Sigmoid colon (tissue), 7 donors: Measurements from ENCODE around the gene DNER. TPM values are rescaled to one million over a fixed set of nuclear protein-coding genes. Genes with fewer than 3 reads are reported as not detected.

Source experiments
- DNase-seq: peaks from one replicate; pipeline ENCODE4 v3.0.0-alpha.2; 2019
- H3K27ac ChIP-seq, 4 donors: fragments of 200-600 bp; sonication (generic); one replicate each; pipeline ENCODE4 v1.5.1; 2016 to 2019; ENCODE audit warnings: mild to moderate bottlenecking in 1 of 4
- H3K27me3 ChIP-seq, 3 donors: fragments of 200-600 bp; sonication (generic); one replicate each; pipeline ENCODE4 v1.5.1; 2019; ENCODE audit warnings: mild to moderate bottlenecking in 1 of 3
- H3K36me3 ChIP-seq, 4 donors: fragments of 200-600 bp; sonication (generic); one replicate each; pipeline ENCODE4 v1.5.1; 2016 to 2019
- H3K4me1 ChIP-seq, 4 donors: fragments of 200-600 bp; sonication (generic); one replicate each; pipeline ENCODE4 v1.5.1; 2017 to 2019
- H3K4me3 ChIP-seq, 4 donors: fragments of 200-600 bp; sonication (generic); one replicate each; pipeline ENCODE4 v1.5.1; 2017 to 2019; ENCODE audit warnings: mild to moderate bottlenecking in 2 of 4, moderate library complexity in 1 of 4
- H3K9me3 ChIP-seq, 4 donors: fragments of 200-600 bp in 3 of 4; sonication (generic) in 3 of 4; one replicate each; pipeline versions ENCODE4 v1.5.1 to v1.6.1; 2013 to 2019
- EP300 ChIP-seq, 4 donors: sonication (generic); formaldehyde crosslinking; IDR thresholded peaks; one replicate each; pipeline ENCODE4 v1.6.1; 2017; ENCODE audit warnings: antibody characterized with exemption in 4 of 4
- POLR2A ChIP-seq, 2 donors: fragments of 450-650 bp; IDR thresholded peaks; one replicate each; pipeline ENCODE4 v1.6.1; 2016; ENCODE audit warnings: antibody characterized with exemption in 2 of 2, mild to moderate bottlenecking in 2 of 2, moderate library complexity in 2 of 2
- POLR2AphosphoS5 ChIP-seq, 4 donors: sonication (generic); formaldehyde crosslinking; IDR thresholded peaks; one replicate each; pipeline ENCODE4 v1.6.1; 2017; ENCODE audit warnings: antibody characterized with exemption in 4 of 4
- WGBS, 2 donors: extraction: QIAGEN DNeasy Blood & Tissue Kit; methylation state at CpG; one replicate each; pipeline ENCODE4 v1.1.7; 2013; 5-methylcytosine and 5-hydroxymethylcytosine counted together
- intact Hi-C: fragments of 100-400 bp; cut with DNase I; formaldehyde crosslinking; loops from one replicate; pipeline ENCODE4 v1.15.1; 2023
- polyA plus RNA-seq, 3 donors: library from polyadenylated mRNA; stranded (reverse); fragments of 200-250 nt; gene quantifications; one replicate each; pipeline ENCODE4 v1.2.3, GENCODE V29; 2013
- total RNA-seq, 4 donors: library from RNA; depleted of rRNA; stranded (reverse); fragments of >200 nt; gene quantifications; one replicate each; pipeline ENCODE4 v1.1.0, GENCODE V29; 2016
- TF ChIP-seq, protein P1 (sequence below), 4 experiments: fragments of 450-650 bp in 3 of 4; fragments of 200-600 bp in 1 of 4; IDR thresholded peaks; one replicate each; pipeline ENCODE4 v1.5.1; 2016 to 2019; ENCODE audit warnings: antibody characterized with exemption in 4 of 4, mild to moderate bottlenecking in 3 of 4, moderate library complexity in 2 of 4
- donor health status: healthy with polysubstance abuse.
- donor health status: Bipolar disorder and iron deficiency.
- donor health status: healthy.

The DNER gene
- total and polyA plus RNA-seq, 7 donors, result 2.7 to 17.7 (median 9.9) TPM; not detected in 1

DNA sequence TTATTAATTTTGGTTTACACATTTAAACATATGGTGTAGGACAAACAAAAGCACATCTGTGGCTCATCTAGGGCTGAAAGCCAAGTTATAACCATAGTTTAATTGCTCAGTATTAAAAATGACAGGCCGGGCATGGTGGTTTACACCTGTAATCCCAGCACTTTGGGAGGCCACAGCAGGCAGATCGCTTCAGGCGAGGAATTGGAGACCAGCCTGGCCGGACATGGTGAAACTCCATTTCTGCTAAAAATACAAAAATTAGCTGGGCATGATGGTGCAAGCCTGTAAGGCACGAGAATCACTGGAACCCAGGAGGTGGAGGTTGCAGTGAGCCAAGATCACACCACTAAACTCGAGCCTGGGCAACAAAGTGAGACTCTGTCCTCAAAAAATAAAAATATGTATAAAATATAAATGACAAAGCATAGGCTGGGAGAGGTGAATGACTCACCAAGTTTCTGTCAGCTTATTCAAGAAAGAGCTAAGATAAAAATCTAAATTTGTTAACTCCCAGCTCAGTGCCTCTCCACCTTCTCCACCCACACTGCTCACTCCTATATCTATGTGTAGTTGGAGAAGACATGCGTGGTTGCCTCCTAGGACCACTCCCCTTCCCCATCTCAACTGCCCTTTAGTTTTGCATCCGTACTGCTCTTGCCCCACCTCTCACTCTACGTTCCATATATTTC is 364.1 kb downstream of the DNER start:
- no peak overlapping the region for H3K27ac ChIP-seq
- intact Hi-C loops, result no loop called here
- no peak overlapping the region for H3K4me3 ChIP-seq
- H3K36me3 ChIP-seq, result no peaks in the 10 kb centered on the region
- H3K27me3 ChIP-seq, result no peaks in the 10 kb centered on the region
- no peak for DNase-seq
- no peaks in the 10 kb centered on the region for H3K4me1 ChIP-seq
- WGBS, 2 donors, result 86 to 90% methylated on average over 9 of the region's 9 CpGs
- no peak for TF ChIP-seq POLR2A (IDR thresholded peaks at IDR 0.05)
- TF ChIP-seq, protein P1, sequence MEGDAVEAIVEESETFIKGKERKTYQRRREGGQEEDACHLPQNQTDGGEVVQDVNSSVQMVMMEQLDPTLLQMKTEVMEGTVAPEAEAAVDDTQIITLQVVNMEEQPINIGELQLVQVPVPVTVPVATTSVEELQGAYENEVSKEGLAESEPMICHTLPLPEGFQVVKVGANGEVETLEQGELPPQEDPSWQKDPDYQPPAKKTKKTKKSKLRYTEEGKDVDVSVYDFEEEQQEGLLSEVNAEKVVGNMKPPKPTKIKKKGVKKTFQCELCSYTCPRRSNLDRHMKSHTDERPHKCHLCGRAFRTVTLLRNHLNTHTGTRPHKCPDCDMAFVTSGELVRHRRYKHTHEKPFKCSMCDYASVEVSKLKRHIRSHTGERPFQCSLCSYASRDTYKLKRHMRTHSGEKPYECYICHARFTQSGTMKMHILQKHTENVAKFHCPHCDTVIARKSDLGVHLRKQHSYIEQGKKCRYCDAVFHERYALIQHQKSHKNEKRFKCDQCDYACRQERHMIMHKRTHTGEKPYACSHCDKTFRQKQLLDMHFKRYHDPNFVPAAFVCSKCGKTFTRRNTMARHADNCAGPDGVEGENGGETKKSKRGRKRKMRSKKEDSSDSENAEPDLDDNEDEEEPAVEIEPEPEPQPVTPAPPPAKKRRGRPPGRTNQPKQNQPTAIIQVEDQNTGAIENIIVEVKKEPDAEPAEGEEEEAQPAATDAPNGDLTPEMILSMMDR (IDR thresholded peaks at IDR 0.05), result no peak
- H3K9me3 ChIP-seq, result no peaks in the 10 kb centered on the region

DNA sequence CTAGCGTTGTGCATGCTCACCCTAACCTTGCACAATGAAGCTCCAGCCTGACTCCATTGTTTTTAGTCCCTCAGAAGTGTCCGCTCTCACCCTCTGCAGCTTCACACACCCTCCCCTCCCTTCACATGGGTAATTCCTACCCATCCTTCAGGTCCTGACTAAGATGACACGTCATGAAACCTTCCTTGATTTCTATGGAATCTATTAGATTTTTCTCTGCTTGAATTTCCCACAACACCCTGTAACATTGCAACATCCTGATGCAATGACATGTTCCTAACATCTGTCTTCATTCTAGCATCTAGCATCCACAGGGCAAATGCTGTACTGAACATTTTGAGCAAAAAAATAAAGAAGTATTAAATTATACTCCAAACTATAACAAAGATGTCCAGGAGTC is 366.2 kb downstream of the DNER start:
- DNase-seq, result no peak
- Histone ChIP-seq H3K27ac (no peak overlapping the region), H3K27me3 (no peaks in the 10 kb centered on the region), H3K4me1 (peaks cover 0 to 9% (median 3%) of the 10 kb centered on the region in 4 donors), H3K9me3 (no peaks in the 10 kb centered on the region), H3K36me3 (no peaks in the 10 kb centered on the region), H3K4me3 (no peak overlapping the region)
- intact Hi-C loops, result no loop called here
- no peak for TF ChIP-seq POLR2A (IDR thresholded peaks at IDR 0.05)
- no peak for TF ChIP-seq EP300 (IDR thresholded peaks at IDR 0.05)
- TF ChIP-seq, protein P1 (IDR thresholded peaks at IDR 0.05), result no peak
- TF ChIP-seq POLR2AphosphoS5 (IDR thresholded peaks at IDR 0.05), result no peak
- 83 to 89% methylated on average over 3 of the region's 3 CpGs for WGBS, 2 donors

DNA sequence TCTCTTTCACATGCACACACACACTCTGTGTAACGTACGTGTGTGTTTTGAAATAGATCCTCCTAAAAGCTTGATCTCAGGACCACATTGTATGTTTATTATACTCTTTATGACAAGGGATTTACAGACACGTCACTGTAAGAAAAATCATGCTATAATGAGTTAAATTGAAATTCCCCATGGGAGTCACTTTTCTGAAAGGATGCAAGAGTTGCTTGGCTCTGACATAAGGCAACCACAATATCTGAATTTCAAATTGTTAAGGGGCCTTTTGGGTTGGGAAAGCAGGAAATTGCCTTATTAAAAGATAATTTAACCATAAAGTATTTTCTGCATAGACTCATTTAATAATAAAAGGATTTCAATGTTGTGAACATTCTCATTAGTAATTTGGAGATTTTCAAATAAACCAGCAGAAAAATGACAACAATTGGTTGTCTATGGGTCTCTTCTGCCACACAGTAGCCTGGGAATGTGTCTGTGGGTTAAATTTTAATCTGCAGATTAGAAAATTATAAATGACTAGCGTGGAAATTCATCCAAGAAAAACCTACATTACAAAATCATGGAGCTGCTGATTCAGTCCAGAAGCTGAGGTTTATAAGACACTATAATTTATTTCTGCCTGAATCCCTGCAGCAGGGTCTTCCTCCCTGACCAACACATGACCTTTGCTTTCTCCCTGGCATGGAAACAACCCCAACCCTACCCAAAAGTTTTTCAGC is 367.4 kb downstream of the DNER start:
- Histone ChIP-seq H3K27me3 (no peaks in the 10 kb centered on the region), H3K4me1 (peaks cover 0 to 9% (median 3%) of the 10 kb centered on the region in 4 donors), H3K9me3 (no peaks in the 10 kb centered on the region), H3K36me3 (no peaks in the 10 kb centered on the region), H3K4me3 (no peak overlapping the region), H3K27ac (no peak overlapping the region)
- intact Hi-C loops, result no loop called here
- TF ChIP-seq, protein P1 (IDR thresholded peaks at IDR 0.05), result no peak
- TF ChIP-seq POLR2A (IDR thresholded peaks at IDR 0.05), result no peak
- no peak for TF ChIP-seq POLR2AphosphoS5 (IDR thresholded peaks at IDR 0.05)
- TF ChIP-seq EP300 (IDR thresholded peaks at IDR 0.05), result no peak
- 67 to 71% methylated on average over 4 of the region's 4 CpGs for WGBS, 2 donors
- DNase-seq, result no peak

DNA sequence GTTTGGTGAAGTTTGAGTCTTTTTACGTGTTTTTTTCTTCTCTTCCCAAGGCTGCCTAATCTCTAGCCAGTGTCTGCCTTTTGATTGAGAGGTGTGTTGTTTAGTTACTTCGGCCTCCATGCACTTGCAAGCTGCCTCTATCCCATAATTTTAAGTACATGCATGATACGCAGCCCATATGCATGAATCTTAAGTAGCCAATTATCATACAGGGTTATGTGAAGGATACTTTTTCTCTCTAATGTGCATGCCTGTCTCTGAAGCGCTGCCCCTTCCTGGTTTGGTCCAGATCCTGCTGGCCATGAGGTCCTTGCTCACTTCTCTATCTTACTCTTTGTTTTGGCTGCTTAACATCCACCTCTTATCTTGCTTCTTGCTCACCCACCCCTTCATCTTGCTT is 369.4 kb downstream of the DNER start:
- H3K36me3 ChIP-seq, result no peaks in the 10 kb centered on the region
- H3K4me3 ChIP-seq, result no peak overlapping the region
- H3K27me3 ChIP-seq, result no peaks in the 10 kb centered on the region
- H3K9me3 ChIP-seq, result no peaks in the 10 kb centered on the region
- intact Hi-C loops, result no loop called here
- TF ChIP-seq POLR2AphosphoS5 (IDR thresholded peaks at IDR 0.05) (no peak), POLR2A (IDR thresholded peaks at IDR 0.05) (no peak), EP300 (IDR thresholded peaks at IDR 0.05) (no peak)
- TF ChIP-seq, protein P1 (IDR thresholded peaks at IDR 0.05), result no peak
- DNase-seq, result no peak
- no peak overlapping the region for H3K27ac ChIP-seq
- peaks cover 0 to 9% (median 3%) of the 10 kb centered on the region in 4 donors for H3K4me1 ChIP-seq
- 88 to 94% methylated on average over 4 of the region's 4 CpGs for WGBS, 2 donors
